DLD1 (cell line): ENCODE results near the gene PARM1.
"Not testable (repeated sequence)": the region's sequence is repeated elsewhere in the genome, so short reads cannot be mapped to it uniquely, and the experiment has no call there.

Experiments used
- in situ Hi-C: cut with HindIII; loops from 2 replicates; pipeline ENCODE4 v1.10.0; 2017; ENCODE audit warnings: low sequenced_read_pairs

Gene PARM1

DNA sequence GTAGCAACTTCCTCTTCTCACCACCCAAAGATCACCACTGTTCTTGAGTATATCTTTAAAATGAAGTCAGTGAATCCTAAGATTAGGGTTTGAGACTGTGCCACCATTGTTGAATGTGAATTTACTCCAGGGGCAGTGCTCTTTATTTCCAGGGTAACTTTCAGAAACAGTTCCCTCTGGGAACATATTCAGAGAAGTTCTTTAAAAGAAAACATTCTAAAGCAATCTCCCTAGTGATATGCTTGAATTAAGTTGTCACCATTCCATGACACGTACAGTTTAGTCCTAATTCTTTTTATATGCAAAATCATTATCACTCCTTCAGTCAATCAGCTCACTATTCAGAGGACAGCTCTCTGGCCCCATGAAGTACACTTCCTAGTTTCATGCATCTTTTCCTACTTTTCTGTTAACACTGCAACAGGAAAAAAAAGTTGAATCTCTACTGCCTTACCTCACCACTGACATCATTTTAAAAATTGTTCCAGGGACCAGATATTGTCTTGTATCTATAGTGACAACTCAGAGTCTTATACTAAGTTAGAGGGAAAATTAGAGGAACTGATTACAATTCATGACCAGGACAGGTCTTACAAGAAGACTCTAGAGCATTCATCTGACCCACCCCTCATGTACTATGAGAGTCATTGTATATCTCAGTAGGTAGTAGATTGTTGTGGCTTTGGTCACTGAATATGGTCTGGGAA lies 49.8 kb downstream of the PARM1 start:
- in situ Hi-C loops = no loop called here

DNA sequence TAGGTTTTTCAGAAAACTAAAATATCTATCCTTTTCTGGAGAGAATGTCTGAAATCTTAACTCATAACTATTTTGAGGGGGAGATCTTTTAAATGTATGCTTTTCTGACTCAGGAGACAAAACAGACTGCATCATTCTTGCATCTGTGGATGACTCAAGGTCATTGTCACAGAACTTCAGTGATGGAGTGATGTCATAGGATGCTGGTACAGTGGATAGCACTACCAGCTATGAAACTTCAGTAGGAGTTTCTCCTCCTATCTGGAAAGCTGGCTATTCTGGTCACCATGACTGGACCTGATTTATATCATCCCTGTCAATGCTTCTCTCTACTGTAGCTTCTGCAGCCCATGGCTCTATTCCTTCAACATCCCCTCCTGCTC lies 50.3 kb downstream of the PARM1 start:
- in situ Hi-C loops = no loop called here

DNA sequence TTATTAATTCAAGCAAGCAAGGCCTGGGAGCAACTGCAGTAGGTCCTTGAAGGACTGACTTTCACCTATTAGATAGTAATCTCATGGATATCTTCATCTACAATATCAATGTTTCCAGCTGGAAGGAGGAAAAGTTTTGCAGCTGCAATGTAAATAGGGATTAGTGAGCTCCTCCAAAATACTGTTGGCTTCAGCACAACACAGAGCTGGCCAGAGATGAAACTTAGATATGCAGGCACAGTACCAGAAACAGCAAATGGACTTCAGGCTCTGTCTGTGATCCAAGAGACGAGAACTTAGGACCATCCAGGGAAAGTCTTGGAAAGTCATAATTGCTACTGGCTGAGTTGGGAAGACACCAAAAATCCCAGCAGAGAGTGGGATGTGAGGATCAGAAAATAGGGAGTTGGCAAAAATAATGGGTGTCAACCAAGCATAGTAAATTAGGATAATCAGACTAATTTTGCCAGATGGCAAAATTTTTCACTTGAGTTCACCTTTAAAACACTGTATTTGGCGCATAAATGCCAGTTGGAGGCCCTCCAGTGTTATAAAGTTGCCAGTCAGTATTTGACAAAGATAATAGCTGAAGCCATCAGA lies 57.5 kb downstream of the PARM1 start:
- in situ Hi-C loops = no loop called here

DNA sequence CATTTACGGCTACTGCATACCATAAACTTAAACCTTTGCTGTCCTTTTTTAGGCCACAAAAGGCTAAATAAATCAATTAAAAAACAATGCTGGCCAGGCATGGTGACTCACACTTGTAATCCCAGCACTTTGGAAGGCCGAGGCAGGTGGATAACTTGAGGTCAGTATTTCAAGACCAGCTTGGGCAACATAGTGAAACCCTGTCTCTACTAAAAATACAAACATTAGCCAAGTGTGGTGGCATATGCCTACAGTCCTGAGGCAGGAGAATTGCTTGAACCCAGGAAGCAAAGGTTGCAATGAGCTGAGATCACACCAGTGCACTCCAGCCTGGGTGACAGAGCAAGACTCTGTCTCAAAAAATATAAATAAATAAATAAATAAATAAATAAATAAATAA lies 61.5 kb downstream of the PARM1 start:
- in situ Hi-C loops = not testable (repeated sequence)

DNA sequence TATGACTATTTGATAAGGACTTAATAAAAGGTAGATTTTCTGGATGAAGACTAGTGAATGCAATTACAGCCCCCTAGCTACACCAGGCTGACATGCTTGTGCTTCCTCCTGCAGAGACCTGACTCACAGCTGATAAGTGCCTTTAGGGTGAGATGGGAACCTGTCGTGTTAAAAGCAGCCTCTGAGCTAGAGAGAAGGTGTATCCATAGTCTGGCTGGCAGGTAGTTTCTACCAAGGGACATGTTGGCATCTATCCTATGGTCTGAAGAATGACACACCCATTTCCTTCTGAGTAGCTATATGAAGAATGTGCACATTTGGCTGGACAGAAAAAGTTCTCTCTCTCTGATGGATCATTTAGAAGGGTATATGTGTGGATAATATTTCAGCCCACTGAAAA lies 64.1 kb downstream of the PARM1 start:
- in situ Hi-C loops = no loop called here

DNA sequence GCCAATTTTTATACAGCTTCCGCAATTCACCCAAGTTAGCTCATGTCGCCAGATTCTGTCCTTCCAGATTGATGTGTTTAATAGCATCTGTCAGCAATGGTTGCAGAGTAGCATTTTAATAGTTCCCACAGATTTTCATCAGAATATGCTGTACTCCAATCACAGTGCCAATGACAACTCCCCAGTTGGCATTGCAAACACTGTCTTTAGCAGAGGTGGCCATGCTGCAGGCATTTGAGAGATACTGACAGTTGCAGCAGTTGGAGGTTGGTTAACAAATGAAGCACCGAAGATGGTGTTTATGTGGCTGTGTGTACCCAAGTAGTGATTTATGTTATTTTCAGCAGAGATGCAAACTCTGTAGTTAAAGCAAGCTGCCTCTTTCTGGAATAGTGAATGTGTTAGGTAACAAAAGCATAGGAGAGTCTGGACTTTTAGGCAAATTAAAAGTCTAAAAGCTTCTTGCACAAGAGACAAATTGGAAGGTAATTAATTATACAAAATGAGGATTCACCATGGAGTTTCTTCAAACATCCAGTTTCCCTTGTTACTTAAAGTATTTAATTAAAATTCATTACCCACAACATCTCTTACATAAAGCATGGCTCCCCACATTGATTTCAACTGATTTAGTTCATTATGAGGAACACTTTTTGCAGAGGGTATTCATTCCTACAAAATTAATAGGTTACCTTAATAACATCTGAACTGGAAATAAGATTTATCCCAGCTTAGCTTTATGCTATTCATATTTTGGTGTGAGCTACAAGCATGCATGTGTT lies 65.2 kb downstream of the PARM1 start:
- in situ Hi-C loops = no loop called here

DNA sequence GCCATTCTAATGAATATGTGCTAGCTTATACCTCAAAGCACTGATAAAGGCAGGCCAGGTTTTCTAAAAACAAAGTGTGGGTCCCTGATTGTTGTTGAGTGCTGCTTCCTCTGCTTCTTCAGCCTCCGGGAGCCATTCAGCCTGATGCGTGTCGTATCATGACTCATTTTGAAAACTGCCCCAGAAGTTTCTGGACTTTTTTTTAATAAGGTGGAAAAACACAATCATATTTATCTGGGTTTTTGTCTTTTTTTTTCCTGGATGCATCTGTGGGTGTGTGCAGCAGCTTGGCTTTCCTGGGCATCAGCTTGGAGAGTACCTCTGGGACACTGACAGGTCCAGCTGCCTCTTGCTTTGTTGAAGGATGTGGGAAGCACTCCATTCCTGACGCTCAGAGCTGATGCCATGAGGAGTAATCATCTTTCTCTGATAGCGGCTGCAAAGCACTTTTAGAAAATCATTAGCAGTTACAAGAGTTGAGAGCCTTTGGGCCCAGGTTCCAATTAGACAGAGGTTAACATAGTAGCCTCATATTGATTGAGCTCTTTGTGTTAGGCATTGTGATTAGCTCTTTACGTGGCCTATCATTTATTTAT lies 66.9 kb downstream of the PARM1 start:
- in situ Hi-C loops = no loop called here

DNA sequence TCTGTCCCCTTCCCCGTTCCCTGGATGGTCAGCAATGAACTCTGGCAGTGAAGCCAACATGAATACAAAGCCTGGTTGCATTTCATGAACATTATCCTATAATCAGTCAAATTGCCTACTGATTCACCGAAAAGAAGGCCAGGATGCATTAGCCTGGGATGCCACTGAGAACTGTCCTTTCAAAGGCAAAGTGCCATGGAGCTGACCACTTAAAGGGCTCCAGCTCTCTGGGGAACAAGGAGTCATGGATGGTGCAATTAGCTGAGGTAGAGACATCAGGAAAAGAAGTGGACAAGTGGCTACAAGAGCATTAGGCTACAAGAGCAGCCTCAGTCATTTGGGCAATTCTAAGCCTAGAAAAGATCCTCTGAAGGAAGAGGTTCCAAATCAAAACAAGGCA lies 69.0 kb downstream of the PARM1 start:
- in situ Hi-C loops = no loop called here

DNA sequence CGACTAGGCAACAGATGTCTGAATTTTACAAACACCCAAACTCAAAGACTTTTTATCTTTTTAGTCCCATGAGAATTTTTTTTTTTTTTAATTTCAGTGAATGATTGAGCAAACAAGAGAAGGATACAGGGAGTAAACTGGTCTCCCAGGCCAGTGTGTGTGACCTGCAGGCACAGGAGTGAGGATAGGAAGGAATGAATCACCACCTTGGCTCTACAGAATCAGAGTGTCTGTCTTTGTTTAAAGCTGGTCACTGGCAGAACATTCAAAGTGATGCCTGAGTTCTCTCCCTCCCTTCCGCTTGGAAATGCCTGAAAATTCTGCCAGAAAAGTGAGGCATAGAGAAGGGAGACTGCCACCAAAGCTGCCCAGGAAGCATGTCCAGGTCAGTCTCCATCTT lies 69.5 kb downstream of the PARM1 start:
- in situ Hi-C loops = no loop called here

DNA sequence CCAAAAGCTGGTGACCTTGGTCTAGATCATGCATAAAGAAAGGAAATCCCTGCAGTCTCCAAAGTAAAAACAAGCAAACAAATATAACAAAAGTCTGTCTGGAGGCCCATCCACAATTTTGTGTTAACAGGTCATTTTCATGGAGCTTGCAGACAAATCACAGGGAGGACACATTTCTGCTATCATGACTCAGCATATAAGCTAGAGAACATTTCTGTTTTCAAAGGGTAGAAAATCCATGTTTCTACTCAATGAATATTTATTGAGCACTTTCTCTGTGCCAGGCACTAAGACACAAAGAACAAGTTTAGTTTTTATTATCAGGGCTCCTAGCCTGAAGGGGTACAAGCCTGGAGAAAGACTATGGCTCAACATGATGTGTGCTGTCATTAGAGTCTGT lies 71.1 kb downstream of the PARM1 start:
- in situ Hi-C loops = no loop called here

DNA sequence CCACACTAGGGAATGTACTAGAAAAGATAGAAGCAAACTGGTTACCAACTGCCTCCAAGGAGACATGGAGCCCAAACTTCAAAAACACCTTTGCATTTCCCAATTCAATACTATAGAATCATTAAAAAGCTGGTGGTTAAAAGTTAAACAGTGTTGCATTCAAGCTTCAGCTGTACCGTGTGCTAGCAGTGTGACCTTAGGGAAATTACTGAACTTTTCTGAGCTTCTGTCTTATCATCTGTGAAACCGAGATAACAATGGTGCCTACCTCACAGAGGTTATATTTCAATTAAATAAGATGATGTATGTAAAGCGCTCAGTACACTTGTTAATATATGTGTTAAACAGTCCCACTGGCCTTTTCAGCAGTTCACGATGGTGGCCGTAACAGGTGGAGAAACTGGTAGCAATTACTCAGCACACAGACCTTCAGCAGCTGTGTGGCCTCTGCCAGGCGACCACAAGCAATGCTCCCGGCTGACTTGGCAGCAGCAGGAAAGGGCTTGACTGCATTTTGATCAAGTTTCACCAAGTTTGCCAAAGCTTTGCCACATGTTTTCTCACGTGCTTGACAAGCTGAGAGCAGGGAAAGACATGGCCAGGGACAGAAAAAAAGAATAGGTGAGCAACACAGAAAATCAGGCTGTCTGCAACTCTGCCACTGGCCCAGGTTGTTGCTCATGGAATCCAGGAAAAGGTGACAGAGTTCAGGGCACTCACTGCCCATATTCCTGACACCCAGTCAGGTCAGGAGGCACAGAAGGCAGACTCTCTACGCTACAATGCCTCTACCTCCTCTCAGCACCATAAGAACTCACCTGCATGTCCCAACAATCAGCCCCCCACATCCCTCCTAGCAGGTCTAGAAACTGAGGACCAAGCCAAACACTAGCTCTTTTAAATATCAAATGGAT lies 72.1 kb downstream of the PARM1 start:
- in situ Hi-C loops = no loop called here

DNA sequence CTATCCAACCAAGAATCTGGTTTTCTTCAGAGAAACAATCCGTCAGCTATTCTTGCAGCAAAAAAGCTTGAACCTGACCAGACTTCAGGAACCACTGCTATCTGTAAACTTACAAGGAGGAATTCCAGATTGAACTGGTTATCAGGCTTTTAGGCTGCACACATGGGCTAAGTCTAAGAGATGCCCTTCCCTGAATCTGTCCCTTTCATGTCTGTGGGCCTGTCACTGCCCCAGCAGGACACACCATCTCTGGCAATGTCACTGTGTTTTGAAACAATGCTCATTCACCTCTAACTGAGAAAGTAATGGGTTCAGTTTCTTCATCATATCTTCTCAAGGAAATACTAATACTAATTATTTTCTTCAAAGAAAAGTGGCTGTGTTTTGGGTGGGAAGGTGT lies 72.8 kb downstream of the PARM1 start:
- in situ Hi-C loops = no loop called here

DNA sequence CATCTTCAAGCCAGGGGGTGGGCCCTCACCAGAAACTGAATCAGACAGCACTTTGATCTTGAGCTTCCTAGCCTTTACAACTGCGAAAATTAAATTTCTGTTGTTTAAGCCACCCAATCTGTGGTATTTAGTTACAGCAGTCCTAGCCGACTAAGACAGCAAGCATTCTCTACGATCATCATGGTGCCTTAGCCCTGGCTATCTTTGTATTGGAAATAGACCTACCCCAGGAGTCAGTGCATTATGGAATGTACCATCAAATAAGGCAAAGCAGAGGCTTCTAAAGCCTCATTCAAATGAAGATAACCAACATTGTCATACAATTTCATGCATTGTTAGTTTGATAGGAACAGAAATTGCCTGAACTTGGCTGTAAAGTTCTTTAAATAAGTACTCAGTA lies 75.0 kb downstream of the PARM1 start:
- in situ Hi-C loops = no loop called here

DNA sequence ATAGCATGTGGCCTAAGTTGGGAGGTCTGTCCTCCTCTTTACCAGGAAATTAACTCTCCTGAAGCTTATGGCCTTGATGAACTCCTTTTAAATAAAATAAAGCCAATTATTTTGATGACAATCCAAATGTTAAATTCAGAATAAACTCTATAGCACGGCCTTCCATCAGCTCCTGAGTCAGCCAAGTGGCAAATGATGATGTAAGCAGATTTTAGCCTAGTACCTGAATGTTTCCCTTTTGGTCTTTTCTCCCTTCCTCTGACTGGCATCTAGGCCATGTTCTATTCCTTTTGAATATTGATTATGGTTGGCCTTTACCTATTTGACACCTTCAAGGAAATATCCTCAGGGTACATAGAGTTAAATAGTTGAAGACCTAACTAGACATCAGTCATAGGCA lies 76.2 kb downstream of the PARM1 start:
- in situ Hi-C loops = no loop called here

DNA sequence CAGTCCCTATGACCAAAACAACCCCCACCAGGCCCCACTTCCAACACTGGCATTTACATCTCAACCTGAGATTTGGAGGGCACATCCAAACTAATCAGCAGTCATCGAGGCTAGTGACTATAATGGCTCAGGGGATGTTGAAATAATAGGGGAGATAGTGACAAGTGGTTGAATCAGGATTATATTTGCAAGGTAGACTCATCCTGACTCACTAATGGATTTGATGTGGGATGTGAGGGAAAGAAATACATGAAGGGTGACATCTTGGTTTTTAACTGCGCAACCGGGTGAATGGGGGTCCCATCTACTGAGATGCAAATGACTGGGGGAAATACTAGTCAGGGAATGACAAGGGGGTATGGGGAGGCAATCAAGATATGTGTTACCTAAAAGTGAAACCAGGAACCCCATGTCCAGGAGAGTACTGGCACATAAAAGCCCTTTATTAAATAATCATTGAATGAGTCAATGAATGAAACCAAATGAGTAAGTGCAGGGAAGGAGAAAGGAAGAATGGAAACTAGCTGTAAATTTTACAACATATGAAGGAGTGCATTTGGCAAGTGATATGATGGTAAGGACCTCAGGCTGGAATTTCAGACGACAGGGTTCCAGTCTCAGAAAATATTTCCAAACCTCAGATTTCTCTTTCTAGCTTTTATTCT lies 78.3 kb downstream of the PARM1 start:
- in situ Hi-C loops = no loop called here

DNA sequence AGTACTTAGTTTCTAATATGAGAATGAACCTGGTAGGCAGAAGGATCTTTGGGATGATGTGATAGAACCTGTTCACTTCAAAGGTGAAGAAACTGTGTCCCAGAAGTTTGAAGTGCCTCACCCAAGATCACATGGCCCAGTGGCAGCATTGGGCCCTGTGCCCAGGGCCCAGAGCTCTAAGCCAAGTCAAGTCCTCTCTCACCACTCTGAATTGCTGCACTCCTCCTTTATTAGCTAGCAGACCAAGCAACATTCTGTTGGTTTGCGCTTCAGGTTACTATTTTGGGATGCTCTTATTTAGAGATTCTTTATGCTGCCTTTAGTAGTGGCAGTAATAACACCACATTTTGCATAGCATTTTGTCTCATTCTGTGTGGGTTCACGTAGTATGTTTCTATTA lies 82.7 kb downstream of the PARM1 start:
- in situ Hi-C loops = no loop called here

DNA sequence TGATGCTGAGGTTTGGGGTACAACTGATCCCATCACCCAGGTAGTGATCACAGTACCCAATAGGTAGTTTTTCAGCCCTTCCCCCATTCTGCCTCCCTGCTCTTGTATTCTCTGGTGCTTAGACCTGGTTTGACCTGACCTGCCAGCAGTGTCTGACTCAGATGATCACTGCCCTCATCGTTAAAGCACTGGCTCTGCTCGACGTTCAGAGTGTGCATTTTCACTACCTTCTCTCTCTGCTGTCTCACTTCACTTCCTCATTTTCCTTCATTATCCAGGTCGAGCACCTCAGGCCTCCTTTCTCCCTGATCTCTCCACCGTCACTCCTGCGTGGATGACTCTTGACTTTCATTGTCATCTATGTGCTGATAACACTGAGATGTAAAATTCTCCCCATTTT lies 83.6 kb downstream of the PARM1 start:
- in situ Hi-C loops = no loop called here

DNA sequence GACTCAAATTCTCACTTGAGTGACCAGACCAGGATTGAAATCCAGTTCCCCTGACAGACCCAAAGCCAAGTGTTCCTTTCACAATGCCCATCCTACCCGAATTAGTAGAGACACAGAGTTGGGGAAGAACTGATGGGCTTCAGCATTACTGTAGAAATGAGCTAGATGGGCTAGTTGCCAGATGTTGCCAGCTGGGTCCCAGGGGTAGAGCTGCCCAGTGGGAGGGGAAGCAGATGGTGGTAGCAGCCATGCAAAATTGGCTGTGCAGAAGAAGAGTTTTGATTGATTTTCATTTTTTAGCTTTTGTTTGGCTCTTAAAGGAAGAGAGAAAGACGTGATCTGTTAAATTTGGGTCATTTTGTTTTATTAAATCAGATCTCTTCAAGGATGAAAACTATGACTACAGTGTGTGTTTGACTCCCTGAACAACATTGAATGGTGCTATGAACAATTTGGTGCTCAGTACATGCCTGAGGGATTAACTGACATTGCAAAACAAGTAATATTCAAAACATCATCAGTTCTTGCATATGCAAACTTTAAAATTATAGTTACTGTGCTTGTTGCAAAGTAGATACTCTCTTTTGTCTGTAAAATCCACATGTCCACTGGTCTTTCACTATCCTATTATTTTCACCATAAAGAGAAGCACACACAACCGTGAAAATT lies 86.0 kb downstream of the PARM1 start:
- in situ Hi-C loops = no loop called here

DNA sequence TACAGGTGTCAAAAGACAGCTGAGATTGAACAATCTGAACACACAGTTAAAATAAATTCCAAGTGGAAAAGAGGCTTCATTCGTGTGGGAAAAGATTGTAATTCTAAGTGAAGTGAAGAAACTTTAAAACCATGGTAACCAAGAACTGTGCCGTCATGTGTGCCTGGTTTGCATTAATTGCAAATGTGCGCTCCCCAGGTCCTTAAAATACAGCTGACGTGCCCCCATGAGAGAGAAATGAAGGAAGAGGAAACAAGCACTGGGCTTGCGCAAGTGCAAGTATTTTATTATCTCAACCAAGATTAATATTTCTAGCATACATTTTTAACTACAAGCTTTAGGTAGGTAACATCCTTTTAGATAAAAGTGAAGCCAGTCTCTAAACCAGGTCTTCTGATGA lies 92.5 kb downstream of the PARM1 start:
- in situ Hi-C loops = no loop called here
